HUDEP-2 (cell line): ENCODE measurements around the gene BID.

Experiments
- DNase-seq, 76 experiments: peaks; one replicate each; lab custom pipeline; 2025; ENCODE audit not compliant: unreplicated experiment in 76 of 76; lab: John Stamatoyannopoulos, UW

Gene BID

DNA sequence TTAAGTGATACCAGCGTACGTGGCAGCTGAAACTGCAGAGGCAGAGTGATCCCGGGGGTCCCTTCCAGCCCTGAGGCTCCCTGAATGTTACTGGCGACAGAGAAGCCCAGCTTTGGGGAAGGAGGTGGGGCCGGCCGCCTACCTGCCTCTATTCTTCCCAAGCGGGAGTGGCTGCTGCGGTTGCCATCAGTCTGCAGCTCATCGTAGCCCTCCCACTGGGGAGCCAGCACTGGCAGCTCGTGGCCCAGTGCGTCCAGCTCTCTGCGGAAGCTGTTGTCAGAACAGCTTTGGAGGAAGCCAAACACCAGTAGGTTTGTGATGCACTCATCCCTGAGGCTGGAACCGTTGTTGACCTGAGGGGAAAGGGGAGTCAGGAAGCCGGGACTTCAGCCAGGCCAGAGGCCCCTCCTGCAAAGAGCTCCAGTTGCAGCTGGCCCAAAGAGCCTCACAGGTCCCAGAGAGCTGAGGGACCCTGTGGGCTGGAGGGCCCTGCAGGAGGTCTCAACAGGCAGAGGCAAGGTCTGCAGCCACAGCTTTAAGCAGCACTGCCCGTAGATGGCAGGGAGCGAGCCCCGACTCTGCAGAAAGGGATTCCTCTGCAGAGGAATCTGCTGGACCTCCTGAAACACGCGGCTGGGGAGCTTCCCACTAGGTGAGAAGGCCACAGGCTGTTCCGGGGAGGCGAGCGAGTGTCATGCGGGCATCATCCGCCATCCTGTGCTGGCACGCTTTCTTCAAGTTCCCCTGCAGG is 30.4 kb downstream of the BID start:
- no peak for DNase-seq

DNA sequence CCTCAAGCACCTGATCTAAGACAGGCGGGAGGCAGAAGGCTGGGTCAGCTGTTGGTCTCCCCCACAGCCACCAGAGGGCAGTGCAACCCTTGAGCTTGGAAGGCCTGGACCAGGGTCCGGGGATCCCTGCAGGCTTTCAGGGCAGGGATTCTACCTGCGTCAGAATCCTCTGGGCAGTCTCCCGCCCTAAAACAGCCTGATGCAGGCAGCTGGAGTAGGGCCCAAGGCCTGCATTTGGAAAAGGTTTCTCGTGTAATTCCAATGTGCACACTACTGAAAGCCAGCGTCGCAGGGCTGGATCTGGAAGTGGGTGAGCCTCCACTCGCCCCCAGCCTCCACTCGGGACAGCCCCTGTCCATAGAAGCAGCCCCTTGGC is 31.8 kb downstream of the BID start:
- peak in 56 of 76 experiments; percentile 2 to 62 (median 34) for DNase-seq

DNA sequence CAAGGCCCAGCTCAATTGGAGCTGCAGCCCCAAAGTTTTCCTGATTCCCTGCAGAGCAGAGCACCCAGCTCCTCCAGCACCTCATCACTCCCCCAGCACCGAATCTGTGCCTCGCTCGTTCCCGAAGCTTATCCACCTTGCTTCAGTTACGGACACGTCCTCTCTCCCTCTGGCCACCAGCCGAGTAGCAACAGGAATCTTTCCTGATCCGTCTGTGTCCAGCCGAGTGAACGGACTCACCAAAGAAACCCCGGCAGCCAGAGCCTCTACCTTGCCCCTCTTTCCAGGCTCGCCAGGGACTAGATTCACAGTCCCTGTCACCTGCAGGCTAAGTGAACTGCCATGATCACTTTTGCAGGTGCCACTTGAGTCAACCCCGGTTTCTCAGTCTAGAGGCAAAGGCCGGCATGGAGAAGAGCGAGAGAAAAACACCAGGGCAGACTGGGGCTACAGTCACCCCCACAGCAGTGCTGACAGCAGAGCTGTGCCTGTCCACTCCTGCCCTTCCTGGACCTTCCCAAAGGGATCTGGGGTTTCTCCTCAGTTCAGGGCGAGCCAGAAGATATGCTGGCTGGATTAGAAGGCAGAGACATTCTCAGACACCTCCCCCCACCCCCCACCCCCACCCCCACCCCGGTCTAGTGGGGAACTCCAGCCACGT is 32.3 kb downstream of the BID start:
- no peak for DNase-seq

DNA sequence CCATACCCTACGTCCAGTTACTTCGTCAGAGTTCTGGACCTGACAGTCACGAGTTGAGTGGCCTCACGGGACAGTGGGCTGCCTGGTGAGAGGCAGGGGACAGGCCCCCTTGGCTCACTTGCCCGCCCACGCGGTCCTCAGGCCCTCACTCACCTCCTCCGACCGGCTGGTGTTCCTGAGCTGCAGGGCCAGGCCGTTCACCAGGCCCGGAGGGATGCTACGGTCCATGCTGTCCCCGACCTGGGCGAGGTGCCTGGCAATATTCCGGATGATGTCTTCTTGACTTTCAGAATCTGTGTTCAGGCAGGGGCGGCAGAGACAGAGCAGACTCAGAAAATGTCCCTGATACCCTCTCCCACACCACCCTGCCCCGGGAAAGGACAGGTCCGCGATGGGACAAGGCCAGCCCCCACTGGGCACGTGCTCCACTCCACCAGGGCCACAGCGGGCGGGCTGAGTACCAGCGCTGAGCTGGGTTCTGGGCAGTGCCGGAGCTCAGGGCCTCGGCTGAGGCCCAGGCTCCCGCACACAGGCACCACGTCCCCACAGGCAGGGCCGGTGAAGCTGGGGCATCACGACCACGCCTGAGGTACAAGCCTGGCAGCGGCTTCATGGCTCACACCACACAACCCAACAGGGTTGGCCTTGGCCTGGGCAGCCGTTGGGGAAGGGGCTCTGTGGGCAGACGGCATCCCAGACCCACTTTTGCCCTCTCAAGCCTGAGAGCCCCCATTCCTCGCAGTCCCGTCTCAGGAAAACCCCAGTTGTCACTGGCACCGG is 34.9 kb downstream of the BID start:
- no peak for DNase-seq

DNA sequence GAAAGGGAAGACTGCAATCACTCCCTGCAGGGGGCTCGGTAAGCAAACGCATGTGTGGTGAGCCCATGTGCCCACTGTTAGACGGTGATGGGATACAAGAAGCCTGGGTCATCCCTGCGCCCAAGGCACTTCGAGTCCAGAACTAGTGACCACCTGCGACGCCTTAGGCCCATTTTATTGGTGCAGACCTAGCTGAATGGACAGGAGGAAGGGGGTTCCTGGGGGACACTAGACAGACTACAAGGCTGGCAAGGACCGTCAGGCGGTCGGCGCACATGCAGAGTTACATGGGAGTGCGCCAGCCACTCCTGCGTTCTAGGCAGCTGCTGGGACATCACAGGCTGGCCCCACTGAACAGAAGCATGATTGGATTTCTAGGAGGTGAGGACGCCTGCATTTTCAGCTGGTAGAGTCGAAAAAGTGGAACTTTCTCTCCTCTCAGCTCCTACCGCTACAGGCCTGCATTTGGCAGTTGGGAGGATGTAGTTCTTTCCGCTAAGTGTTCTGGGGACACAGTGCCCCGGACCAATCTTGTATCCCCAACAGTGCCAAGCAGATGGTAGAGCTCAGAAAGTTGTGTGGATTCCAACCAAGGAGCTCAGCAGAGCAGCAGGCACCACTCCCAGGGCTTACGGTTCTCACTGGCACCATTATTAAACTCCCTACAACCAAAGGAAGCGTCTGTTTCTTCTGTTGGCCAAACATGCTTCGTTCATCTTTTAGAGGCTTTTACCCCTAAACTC is 35.7 kb downstream of the BID start:
- DNase-seq, result no peak

DNA sequence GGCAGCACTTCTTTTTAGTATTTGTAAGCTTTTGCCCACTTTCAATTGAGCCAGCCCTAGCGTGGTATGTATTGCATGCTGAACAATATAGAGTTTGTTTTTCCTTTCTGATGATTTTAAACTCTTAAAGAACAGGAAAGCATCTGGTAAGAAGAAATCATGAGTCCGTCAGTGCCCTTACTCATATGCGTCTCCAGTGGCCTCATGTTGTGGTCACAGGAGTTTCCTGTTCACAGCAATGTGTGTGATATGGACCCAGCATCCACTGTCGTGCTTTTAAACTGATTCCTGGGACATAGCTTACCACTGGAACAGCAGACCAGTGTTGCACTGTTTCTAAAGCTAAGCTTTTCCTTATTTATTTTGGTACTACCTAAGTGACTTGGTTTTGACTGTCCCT is 40.1 kb downstream of the BID start:
- DNase-seq, result no peak

DNA sequence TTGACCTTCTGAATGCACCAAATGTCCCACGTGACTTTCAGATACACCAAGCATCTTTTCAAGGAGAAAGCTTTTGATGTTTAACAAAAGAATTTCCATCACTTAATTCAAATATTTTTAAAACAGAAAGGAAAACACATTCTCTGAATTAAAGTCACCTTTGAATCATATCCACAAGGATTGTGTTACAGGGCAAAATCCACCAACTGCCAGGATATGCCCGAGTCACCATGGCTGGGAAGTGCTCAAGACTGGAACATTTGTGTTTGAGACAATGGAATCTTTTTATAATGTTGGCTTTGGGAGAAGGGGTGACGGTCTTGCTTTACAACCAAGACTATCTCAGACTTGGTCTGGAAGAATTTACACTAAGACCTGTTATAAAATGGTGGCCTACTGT is 40.8 kb downstream of the BID start:
- no peak for DNase-seq

DNA sequence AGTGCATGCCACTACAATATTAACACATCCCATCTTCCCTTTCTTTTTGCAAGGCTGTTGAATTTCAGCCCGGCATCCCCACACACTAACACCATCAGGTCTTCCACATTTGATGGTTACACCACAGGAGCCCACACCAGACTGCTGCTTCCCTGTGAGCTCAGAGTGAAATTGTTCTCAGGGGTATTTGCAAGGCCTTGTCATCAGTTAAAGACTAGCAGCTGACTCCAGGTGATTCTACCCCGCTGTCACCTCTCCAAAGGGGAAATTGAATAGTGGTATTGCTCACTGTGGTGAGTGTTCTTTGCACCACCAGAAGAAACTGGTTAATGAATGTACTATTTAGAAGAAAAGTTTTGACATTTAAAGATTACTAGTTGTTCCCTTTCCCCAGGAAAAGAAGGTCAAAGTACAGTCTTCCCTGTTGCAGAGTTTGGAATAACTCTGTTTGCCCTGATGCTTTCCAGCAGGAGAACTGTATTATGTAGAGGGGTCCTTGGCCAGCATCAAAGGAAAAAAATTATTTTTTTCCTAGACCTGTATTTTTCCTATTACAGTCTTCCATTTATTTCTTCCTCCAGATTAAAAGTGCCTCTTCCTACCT is 41.9 kb downstream of the BID start:
- no peak for DNase-seq

DNA sequence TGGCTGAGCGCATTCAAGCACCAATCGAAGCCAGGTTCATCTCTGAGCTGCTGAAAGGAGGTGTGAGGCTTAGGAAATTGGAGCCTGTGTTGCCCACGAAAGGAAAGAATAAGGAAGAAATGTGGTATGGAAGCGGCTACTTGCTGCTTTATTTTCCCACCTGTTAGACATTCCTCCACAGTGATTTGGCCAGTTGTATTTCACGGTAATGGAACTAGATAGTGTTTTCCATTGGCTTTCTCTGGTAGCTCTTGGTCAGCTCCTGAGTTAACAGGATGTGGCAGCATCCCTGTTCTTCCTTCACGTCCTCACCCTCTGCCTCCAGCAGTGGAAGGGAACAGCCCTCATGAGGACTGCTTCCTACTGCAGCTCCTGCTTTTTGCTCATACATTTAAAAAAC is 44.7 kb downstream of the BID start:
- DNase-seq, result no peak

DNA sequence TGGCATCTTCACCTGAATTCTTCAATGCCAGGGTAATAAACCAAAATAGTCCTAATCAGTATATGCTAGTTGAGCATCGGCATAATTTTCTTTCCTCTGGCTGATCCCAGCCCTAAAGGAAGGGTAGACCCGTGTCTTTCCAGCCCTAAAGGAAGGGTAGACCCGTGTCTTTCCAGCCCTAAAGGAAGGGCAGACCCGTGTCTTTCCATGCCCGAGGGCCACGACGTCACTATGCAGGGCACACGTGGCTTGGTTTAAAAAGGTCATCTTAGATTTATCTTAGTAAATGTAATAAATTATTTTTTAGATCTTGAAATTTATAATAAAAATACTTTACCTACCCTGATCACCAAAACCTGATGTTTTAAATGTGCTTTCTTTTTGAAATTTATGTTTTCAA is 45.5 kb downstream of the BID start:
- no peak for DNase-seq

DNA sequence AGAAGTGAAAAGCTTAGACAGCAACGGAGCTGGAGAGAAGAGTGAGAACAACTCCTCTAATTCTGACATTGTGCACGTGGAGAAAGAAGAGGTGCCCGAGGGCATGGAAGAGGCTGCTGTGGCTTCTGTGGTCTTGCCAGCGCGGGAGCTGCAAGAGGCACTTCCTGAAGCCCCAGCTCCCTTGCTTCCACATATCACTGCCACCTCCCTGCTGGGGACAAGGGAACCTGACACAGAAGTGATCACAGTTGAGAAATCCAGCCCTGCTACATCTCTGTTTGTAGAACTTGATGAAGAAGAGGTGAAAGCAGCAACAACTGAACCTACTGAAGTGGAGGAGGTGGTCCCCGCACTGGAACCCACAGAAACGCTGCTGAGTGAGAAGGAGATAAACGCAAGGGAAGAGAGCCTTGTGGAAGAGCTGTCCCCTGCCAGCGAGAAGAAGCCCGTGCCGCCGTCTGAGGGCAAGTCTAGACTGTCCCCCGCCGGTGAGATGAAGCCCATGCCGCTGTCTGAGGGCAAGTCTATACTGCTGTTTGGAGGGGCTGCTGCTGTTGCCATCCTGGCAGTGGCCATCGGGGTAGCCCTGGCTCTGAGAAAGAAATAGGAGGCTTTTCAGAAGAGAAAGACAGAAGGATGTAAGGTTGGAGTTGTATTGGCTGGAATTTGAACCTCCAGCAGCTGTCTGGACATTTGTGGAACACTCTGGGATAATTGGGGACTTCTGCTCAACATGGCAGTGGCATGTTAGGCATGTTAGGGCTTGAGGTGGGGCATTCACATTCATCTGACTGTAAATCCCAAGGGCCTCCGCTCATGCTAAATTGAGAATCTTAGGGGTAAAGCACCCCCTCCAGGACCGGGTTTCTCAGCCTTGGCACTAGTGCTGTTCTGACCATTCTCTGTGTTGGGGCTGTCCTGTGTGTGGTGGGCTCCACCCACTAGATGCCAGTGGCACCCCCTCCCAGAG is 47.1 kb downstream of the BID start:
- DNase-seq, result no peak

DNA sequence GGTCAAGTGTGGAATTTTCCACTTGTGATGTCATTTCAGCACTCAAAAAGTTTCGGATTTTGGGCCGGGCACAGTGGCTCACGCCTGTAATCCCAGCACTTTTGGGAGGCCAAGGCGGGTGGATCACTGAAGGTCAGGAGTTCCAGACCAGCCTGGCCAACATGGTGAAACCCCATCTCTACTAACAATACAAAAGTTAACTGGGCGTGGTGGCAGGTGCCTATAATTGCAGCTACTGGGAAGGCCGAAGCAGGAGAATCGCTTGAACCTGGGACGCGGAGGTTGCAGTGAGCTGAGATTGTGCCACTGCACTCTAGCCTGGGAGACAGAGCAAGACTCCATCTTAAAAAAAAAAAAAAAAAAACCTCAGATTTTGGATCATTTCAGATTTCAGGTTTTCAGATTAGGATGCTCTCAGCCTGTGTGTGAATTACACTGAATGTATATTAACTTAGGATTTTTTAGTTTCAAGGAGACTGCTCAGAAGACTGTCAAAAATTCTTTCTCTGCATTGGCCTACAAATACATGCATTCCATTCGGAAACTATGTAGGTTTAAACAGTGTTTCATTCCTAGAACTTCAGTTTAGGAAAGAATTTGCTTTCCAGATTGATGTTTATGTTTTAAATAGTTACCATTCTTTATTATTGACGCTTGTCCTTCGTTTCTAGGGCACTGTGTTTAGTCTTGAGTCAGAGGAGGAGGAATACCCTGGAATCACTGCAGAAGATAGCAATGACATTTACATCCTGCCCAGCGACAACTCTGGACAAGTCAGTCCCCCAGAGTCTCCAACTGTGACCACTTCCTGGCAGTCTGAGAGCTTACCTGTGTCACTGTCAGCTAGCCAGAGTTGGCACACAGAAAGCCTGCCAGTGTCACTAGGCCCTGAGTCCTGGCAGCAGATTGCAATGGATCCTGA is 48.0 kb downstream of the BID start:
- no peak for DNase-seq

DNA sequence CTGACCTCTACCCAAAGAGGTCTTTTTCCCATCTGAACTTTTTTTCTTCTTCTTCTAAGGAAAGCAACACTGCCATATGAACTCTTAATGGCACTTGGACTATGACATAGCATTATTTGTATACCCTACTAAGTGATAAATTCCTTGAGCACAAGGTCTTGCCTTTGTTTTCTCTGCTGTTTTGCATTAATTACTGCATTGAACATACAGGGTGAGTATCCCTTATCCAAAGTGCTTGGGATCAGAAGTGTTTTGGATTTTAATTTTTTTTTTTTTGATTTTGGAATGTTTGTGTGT is 48.8 kb downstream of the BID start:
- DNase-seq, result no peak

DNA sequence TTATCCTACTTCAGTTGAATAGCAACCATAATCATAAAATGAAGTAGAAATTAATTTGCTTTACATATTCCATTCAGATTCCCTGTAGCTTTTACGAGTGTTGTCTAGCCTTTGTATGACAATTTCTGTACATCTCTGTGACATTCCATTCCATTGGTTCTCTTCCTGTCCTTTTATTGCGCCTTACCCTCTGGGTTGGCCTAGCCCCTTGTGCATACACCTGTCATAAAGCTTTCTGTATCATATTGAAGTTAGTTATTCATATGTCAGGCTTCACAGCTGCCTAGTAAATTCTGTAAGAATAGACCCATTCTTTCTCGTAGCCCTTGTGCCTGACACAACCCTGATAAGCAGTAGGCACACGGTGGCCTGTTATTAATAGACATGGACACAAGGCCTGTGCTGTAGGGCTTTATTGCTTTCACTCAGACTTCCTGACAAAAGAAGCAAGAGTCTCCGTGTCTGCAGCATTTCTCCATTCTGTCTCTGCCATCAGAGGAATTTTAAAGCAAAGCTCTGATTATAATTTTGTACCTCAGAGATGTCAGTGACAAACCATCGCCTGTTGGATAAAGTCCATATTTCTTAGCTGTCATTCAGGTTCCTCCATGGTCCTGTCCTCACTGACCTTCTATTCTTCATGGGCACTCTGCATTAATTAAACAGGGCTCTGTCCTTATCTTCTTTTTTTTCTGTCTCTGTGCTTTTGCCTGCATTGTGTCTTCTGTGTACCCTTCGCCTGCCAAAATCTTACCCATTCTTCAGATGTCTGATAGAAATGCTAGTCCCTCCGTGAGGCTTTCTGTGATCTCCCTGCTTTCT is 49.4 kb downstream of the BID start:
- no peak for DNase-seq

DNA sequence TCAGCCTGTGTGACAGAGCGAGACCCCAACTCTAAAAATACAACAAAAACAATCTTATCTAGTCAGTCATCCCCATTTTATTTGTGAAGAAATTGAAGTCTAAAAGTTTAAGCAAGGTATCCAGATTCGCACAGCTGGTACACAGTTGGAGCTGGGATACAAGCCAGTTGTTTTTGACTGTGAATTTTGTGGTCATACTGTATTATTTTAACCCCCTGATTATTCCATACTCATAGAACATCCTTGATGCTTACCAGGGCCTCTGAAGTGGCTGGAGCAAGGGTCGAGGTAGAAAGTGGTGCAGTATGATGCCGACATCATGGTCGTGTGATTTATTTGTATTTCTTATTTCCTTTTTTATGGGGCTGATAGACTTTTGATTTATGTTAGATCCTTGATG is 50.0 kb downstream of the BID start:
- DNase-seq, result no peak

DNA sequence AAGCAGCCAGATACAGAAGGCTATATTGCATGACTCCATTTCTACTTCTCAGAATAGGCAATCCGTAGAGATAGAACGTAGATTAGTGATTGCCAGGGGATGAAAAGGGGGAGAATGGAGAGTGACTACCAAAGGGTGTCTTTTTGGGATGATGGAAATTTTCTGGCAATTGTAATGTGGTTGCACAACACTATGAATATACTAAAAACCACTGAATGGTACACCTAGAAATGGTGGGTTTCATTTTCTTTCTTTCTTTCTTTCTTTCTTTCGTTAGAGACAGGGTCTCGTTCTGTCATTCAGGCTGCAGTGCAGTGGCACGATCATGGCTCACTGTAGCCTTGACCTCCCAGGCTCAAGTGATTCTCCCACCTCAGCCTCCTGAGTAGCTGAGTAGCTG is 54.4 kb downstream of the BID start:
- no peak for DNase-seq

DNA sequence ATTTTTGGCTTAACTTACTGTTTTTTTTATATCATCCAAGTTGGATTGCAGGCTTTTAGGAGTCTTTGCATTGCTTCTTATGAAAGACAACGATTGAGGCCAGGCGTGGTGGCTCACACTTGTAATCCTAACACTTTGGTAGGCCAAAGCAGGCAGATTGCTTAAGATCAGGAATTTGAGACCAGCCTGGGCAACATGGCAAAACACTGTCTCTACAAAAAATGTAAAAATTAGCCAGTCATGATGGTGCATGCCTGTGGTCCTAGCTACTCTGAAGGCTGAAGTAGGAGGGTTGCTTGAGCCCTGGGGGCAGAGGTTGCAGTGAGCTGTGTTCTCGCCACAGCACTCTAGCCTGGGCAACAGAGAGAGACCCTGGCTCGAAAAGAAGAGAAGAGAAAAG is 56.6 kb downstream of the BID start:
- DNase-seq, result no peak

DNA sequence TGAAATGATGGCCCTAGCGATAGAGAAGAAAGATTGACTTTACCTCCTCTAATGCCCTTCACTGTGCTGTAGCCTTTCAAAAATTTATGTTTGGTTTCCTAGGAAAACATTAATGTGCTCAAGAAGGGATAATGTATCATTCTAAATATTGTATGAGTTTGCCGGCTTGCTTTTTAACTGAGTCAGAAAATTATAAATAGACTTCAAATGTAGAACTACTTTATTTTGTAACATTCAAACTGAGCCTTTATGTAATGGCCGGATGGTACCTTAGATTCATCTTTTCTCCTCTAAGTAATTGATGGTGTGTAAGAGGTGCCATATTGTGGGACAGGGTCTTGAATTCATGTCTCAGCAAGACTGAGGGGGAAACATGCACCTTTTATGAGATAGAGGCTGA is 57.7 kb downstream of the BID start:
- DNase-seq, result no peak
